ENCODE results near the gene LRRC9.
"Not testable (repeated sequence)": the region's sequence is repeated elsewhere in the genome, so short reads cannot be mapped to it uniquely, and the experiment has no call there.

Gene LRRC9

DNA sequence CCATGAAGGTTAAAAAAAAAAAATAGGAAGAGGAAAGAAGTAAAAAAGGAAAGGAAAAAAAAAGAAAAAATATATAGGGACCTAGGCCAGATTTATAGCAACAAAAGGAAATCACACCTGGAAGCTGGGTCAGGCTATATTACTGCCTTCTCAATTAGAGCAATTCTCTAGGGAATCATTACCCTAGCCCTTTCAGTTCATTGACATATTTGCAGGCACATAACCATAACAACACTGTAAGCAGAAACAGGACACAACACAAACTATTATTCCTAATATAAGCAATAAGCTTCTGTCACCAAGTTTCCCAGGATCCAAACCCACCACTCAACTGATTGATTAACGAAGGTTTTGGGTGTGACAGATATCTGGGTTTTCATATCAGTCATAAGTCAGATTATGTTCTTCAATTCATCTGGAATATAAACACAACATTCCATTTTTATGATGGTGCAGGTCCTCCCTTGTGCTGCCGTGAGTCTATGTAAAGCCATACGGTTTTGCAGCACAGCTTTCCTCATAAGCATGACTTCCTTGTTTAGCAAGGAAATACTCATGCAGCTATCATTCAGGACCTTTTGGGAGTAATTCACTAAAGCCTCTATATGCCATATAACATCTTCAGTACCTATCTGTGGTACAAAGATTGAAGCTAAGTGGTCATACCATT is 176.0 kb downstream of the LRRC9 start:
- no peak overlapping the region for H3K4me3 ChIP-seq (ENCODE audit: low read depth, low read length)
- TF ChIP-seq, protein P1, sequence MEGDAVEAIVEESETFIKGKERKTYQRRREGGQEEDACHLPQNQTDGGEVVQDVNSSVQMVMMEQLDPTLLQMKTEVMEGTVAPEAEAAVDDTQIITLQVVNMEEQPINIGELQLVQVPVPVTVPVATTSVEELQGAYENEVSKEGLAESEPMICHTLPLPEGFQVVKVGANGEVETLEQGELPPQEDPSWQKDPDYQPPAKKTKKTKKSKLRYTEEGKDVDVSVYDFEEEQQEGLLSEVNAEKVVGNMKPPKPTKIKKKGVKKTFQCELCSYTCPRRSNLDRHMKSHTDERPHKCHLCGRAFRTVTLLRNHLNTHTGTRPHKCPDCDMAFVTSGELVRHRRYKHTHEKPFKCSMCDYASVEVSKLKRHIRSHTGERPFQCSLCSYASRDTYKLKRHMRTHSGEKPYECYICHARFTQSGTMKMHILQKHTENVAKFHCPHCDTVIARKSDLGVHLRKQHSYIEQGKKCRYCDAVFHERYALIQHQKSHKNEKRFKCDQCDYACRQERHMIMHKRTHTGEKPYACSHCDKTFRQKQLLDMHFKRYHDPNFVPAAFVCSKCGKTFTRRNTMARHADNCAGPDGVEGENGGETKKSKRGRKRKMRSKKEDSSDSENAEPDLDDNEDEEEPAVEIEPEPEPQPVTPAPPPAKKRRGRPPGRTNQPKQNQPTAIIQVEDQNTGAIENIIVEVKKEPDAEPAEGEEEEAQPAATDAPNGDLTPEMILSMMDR (IDR thresholded peaks at IDR 0.05; ENCODE audit: low read depth, low read length, missing control alignments): no peak
- in situ Hi-C loops (cut with HindIII; ENCODE audit: low sequenced_read_pairs): no loop called here
- no peak for DNase-seq (ENCODE audit: low read depth)

DNA sequence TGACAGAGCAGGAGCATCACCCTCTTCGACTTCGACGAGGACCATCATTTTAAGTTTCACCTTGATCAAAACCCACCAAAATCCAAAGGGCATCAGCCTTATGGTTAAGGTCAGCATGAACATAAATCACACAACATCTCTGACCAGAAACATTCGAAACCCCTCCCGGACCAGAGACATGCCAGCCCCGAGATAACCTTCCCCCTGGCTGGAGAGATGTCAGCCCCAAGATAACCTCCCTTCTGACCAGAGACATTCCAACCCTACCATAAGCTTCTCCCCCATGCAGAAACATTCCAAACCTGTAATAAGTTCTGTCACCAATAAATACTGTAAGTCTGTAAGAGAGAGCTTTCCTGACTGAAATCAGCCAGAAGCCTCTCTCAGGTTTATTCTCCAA is 178.0 kb downstream of the LRRC9 start:
- in situ Hi-C loops (cut with HindIII; ENCODE audit: low sequenced_read_pairs): no loop called here
- no peak overlapping the region for H3K4me3 ChIP-seq (ENCODE audit: low read depth, low read length)
- TF ChIP-seq, protein P1 (IDR thresholded peaks at IDR 0.05; ENCODE audit: low read depth, low read length, missing control alignments): no peak
- no peak for DNase-seq (ENCODE audit: low read depth)

GRCh38 chr14:60099855-60100254 is 179.9 kb downstream of the LRRC9 start:
- DNase-seq (ENCODE audit: low read depth); H3K4me3 ChIP-seq (ENCODE audit: low read depth, low read length); in situ Hi-C loops (cut with HindIII; ENCODE audit: low sequenced_read_pairs): not testable (repeated sequence)

- no peak for DNase-seq (ENCODE audit: low read depth)
- H3K4me3 ChIP-seq (ENCODE audit: low read depth, low read length): no peak overlapping the region
- TF ChIP-seq, protein P1 (IDR thresholded peaks at IDR 0.05; ENCODE audit: low read depth, low read length, missing control alignments): no peak
- in situ Hi-C loops (cut with HindIII; ENCODE audit: low sequenced_read_pairs): no loop called here
Measured at GRCh38 chr14:60101786-60102185, 181.8 kb downstream of the LRRC9 start.

GRCh38 chr14:60102389-60102788 is 182.4 kb downstream of the LRRC9 start:
- in situ Hi-C loops (cut with HindIII; ENCODE audit: low sequenced_read_pairs): no loop called here
- no peak overlapping the region for H3K4me3 ChIP-seq (ENCODE audit: low read depth, low read length)
- TF ChIP-seq, protein P1 (IDR thresholded peaks at IDR 0.05; ENCODE audit: low read depth, low read length, missing control alignments): no peak
- DNase-seq (ENCODE audit: low read depth): peak; percentile 91

GRCh38 chr14:60106339-60106738 is 186.4 kb downstream of the LRRC9 start:
- DNase-seq (ENCODE audit: low read depth): peak; percentile 48
- TF ChIP-seq, protein P1 (IDR thresholded peaks at IDR 0.05; ENCODE audit: low read depth, low read length, missing control alignments): no peak
- no peak overlapping the region for H3K4me3 ChIP-seq (ENCODE audit: low read depth, low read length)
- in situ Hi-C loops (cut with HindIII; ENCODE audit: low sequenced_read_pairs): no loop called here

DNA sequence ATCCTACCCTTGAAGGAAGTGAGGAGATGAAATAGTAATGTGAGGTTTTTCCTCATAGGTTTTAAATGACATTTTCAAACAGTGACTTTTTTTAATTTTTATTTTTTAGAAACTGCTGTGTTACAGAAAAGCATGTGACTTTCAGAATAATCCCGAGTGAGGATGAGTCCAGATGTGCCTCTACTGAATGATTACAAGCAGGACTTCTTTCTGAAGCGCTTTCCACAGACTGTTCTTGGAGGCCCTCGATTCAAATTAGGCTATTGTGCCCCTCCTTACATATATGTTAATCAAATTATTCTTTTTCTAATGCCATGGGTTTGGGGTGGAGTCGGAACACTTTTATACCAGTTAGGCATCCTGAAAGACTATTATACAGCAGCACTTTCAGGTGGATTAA is 187.5 kb downstream of the LRRC9 start:
- TF ChIP-seq, protein P1 (IDR thresholded peaks at IDR 0.05; ENCODE audit: low read depth, low read length, missing control alignments): no peak
- H3K4me3 ChIP-seq (ENCODE audit: low read depth, low read length): no peak overlapping the region
- no peak for DNase-seq (ENCODE audit: low read depth)
- in situ Hi-C loops (cut with HindIII; ENCODE audit: low sequenced_read_pairs): no loop called here

Measured in astrocyte of the cerebellum (primary cell).